Upper lobe of right lung (tissue), 1 donor: ENCODE measurements around the gene PLCB1. TPM values are rescaled to one million over a fixed set of nuclear protein-coding genes. Genes with fewer than 3 reads are reported as not detected.

ENCODE experiments used
- ATAC-seq: fragments of 200-7000 bp; cut with Tn5 transposase; one replicate; pipeline ENCODE4 v1.9.1; 2020; ENCODE audit warnings: mild to moderate bottlenecking, moderate library complexity
- DNase-seq: peaks from one replicate; pipeline ENCODE4 v3.0.0-alpha.2; 2020
- H3K27ac ChIP-seq: fragments of 200-600 bp; one replicate; pipeline ENCODE4 v1.8.0; 2022
- H3K27me3 ChIP-seq: fragments of 200-600 bp; one replicate; pipeline ENCODE4 v1.8.0; 2022; ENCODE audit warnings: mild to moderate bottlenecking
- H3K36me3 ChIP-seq: fragments of 200-600 bp; one replicate; pipeline ENCODE4 v1.8.0; 2022
- H3K4me1 ChIP-seq: fragments of 200-600 bp; one replicate; pipeline ENCODE4 v1.8.0; 2022
- H3K4me3 ChIP-seq: fragments of 200-600 bp; one replicate; pipeline ENCODE4 v1.8.0; 2022; ENCODE audit warnings: mild to moderate bottlenecking
- H3K9me3 ChIP-seq: fragments of 200-600 bp; one replicate; pipeline ENCODE4 v1.8.0; 2022
- intact Hi-C: fragments of 100-400 bp; cut with DNase I; formaldehyde crosslinking; loops from one replicate; pipeline ENCODE4 v1.11.0; 2022
- total RNA-seq: library from RNA; stranded (reverse); fragmentation: NEBNext Ultra II Directional; extraction: Animal tissue kit (Norgen Biotek cat#: 25700); gene quantifications from one replicate; pipeline ENCODE4 v1.2.1, GENCODE V29; 2021
- TF ChIP-seq, protein P1 (sequence below): fragments of 200-600 bp; IDR thresholded peaks from one replicate; pipeline ENCODE4 v1.8.0; 2022; ENCODE audit warnings: antibody characterized with exemption
- donor health status: DM: no; HTN: yes; CAD: no; lungs with severe emphysema.

The PLCB1 gene
- total RNA-seq, 1 donor from 2014 or later: 12.4 TPM

DNA sequence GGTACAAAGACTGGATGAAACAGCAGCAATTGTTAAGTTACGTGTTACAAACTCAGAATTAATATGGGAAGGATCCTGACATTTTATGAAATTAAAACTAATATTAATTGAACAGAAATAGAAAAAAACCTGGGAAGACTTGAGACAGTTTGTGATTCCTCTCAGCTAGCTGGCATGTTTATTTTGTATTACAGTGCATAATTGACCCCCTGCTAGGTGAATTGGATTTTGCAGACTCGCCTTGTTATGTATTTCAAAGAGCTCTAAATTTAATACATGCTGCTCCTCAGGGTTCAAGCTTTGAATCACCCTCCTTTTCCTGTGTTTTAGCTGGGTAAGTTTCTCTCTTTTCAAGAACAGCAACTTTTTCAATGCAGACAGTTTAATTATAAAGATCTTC is 339.4 kb downstream of the PLCB1 start:
- no peak for DNase-seq
- no peak for ATAC-seq
- Histone ChIP-seq H3K9me3 (no peaks in the 10 kb centered on the region), H3K36me3 (no peaks in the 10 kb centered on the region), H3K4me3 (no peak overlapping the region), H3K4me1 (no peaks in the 10 kb centered on the region), H3K27me3 (no peaks in the 10 kb centered on the region), H3K27ac (no peak overlapping the region)
- intact Hi-C loops: no loop called here
- TF ChIP-seq, protein P1, sequence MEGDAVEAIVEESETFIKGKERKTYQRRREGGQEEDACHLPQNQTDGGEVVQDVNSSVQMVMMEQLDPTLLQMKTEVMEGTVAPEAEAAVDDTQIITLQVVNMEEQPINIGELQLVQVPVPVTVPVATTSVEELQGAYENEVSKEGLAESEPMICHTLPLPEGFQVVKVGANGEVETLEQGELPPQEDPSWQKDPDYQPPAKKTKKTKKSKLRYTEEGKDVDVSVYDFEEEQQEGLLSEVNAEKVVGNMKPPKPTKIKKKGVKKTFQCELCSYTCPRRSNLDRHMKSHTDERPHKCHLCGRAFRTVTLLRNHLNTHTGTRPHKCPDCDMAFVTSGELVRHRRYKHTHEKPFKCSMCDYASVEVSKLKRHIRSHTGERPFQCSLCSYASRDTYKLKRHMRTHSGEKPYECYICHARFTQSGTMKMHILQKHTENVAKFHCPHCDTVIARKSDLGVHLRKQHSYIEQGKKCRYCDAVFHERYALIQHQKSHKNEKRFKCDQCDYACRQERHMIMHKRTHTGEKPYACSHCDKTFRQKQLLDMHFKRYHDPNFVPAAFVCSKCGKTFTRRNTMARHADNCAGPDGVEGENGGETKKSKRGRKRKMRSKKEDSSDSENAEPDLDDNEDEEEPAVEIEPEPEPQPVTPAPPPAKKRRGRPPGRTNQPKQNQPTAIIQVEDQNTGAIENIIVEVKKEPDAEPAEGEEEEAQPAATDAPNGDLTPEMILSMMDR: no peak

DNA sequence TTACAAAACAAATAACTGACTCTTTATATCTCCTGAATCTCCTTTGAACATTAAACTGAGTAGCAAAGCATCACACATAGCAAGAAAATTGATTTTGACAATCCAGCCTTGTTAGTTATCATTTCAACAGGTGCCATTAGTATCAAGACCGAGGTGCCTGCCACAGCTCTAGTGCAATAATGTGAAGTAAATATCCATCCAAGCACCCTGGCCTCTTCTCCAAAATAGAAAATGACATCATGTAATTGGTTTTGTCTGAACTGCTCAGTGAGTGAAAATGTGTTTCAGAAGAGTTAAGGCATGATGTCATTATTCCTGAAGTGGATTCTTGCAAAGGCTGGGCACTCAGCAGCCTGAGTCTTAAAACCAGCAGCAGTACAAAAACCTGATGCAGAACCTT is 341.4 kb downstream of the PLCB1 start:
- TF ChIP-seq, protein P1: no peak
- Histone ChIP-seq H3K27me3 (no peaks in the 10 kb centered on the region), H3K36me3 (no peaks in the 10 kb centered on the region), H3K27ac (no peak overlapping the region), H3K4me3 (no peak overlapping the region), H3K9me3 (no peaks in the 10 kb centered on the region), H3K4me1 (no peaks in the 10 kb centered on the region)
- ATAC-seq (no peak), DNase-seq (no peak)
- intact Hi-C loops: no loop called here

DNA sequence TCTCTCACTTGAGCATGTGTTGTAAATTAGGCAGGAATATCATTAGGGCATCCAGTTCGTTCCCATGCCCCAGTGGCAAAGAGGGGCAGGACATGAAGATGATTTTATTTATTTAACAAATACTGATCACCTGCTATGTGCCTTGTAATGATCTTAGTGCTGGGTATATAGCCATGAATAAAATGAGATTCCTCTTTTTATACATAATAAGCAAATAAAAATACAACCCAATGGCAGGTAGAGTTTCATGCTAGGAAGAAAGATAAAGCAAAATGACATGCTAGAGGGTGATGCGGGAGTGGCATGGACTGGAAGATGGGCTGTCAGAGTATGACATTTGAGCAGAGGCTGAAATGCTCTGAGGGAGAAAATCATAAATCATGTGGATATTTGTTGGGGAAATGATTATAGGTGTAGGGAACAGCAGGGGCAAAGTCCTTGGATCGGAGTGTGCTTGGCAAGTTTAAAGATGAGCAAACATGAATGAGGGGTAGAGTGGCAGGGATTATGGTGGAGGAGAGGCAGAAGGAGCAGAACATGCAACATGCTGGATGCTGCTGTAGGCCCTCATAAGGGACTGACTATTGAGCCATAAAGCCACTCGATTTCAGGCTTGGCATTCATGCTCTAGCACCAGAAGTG is 342.1 kb downstream of the PLCB1 start:
- no peak overlapping the region for H3K27ac ChIP-seq
- ATAC-seq (no peak), DNase-seq (no peak)
- no peak overlapping the region for H3K4me3 ChIP-seq
- TF ChIP-seq, protein P1: no peak
- no peaks in the 10 kb centered on the region for H3K9me3 ChIP-seq
- H3K36me3 ChIP-seq: no peaks in the 10 kb centered on the region
- no peaks in the 10 kb centered on the region for H3K27me3 ChIP-seq
- intact Hi-C loops: no loop called here
- H3K4me1 ChIP-seq: no peaks in the 10 kb centered on the region

DNA sequence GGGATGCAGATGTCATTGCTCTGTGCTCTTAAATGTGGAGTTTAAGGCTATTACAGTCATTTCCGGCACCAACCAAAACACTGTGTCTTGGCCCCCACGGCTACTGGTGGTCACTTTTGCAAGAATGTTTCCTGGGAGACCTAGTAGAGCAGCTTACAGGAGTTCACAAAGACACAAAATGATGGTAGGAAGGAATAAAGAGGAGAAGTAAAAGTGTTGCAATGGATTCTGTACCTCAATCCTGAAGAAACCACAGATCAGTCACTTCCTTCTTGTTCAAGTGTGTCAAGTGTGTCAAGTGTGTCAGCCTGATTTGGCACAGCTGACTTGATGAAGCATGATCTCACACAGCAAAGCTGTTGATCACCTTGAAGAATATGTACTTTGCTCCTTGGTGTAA is 344.0 kb downstream of the PLCB1 start:
- H3K9me3 ChIP-seq: no peaks in the 10 kb centered on the region
- H3K27me3 ChIP-seq: no peaks in the 10 kb centered on the region
- no peak overlapping the region for H3K27ac ChIP-seq
- ATAC-seq (peak; percentile 80), DNase-seq (no peak)
- no peaks in the 10 kb centered on the region for H3K36me3 ChIP-seq
- H3K4me3 ChIP-seq: no peak overlapping the region
- TF ChIP-seq, protein P1: no peak
- intact Hi-C loops: no loop called here
- H3K4me1 ChIP-seq: no peaks in the 10 kb centered on the region

DNA sequence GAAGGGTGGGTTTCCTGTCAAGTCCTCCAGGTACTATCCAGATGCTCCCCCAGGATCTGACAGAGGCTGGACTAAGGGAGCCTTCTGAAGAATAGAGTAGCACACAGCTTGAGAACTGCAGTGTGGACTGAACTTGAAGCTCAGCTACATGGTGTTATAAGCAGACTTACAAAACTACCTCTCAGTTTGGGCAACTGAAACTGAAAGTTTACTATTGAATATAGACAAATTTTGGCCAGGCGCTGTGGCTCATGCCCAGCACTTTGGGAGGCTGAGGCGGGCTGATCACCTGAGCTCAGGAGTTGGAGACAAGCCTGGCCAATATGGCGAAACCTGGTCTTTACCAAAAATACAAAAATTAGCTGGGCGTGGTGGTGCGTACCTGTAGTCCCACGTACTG is 348.5 kb downstream of the PLCB1 start:
- Histone ChIP-seq H3K4me1 (no peaks in the 10 kb centered on the region), H3K4me3 (no peak overlapping the region), H3K27me3 (no peaks in the 10 kb centered on the region), H3K9me3 (no peaks in the 10 kb centered on the region), H3K36me3 (no peaks in the 10 kb centered on the region), H3K27ac (no peak overlapping the region)
- ATAC-seq (no peak), DNase-seq (no peak)
- TF ChIP-seq, protein P1: no peak
- intact Hi-C loops: no loop called here

DNA sequence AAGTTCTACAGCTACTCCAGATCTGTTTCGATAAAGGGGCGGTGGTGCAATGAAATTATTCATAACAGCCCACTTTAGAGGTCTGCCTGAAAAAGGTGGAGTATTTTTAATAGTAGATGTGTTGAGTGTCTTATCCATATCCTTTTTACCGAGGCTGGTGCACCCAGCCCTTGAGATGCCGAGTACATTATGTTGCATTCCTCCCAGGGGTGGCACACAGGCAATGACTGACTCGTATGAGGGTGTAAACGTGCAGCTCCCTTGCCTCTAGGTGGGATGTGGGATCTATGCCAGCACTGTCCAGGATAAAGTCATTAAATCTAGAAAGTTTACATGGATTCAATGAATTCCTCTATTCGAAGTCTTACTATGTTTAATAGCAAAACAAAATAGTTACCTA is 355.6 kb downstream of the PLCB1 start:
- Histone ChIP-seq H3K27ac (no peak overlapping the region), H3K36me3 (no peaks in the 10 kb centered on the region), H3K4me3 (no peak overlapping the region), H3K4me1 (no peaks in the 10 kb centered on the region), H3K9me3 (no peaks in the 10 kb centered on the region), H3K27me3 (no peaks in the 10 kb centered on the region)
- no peak for DNase-seq
- TF ChIP-seq, protein P1: no peak
- no peak for ATAC-seq
- intact Hi-C loops: no loop called here
